Left lobe of liver (tissue), 2 donors: ENCODE data around the gene IQSEC1. TPM values are rescaled to one million over a fixed set of nuclear protein-coding genes. Genes with fewer than 3 reads are reported as not detected.

ENCODE experiments used
- ATAC-seq: fragments of 200-7000 bp; cut with Tn5 transposase; one replicate; pipeline ENCODE4 v1.9.1; 2020; ENCODE audit warnings: mild to moderate bottlenecking, moderate library complexity
- DNase-seq: peaks from one replicate; pipeline ENCODE4 v3.0.0-alpha.2; 2020; ENCODE audit warnings: low spot score
- total RNA-seq: library from RNA; stranded (reverse); gene quantifications from one replicate; pipeline ENCODE4 v1.2.1, GENCODE V29; 2021
- donor health status: DM: no; HTN: no; CAD: no; lungs with moderate emphysema.
- donor health status: DM: no; HTN: yes; CAD: no.

IQSEC1 gene
- total RNA-seq, 1 donor from 2014 or later, result 58.7 TPM

DNA sequence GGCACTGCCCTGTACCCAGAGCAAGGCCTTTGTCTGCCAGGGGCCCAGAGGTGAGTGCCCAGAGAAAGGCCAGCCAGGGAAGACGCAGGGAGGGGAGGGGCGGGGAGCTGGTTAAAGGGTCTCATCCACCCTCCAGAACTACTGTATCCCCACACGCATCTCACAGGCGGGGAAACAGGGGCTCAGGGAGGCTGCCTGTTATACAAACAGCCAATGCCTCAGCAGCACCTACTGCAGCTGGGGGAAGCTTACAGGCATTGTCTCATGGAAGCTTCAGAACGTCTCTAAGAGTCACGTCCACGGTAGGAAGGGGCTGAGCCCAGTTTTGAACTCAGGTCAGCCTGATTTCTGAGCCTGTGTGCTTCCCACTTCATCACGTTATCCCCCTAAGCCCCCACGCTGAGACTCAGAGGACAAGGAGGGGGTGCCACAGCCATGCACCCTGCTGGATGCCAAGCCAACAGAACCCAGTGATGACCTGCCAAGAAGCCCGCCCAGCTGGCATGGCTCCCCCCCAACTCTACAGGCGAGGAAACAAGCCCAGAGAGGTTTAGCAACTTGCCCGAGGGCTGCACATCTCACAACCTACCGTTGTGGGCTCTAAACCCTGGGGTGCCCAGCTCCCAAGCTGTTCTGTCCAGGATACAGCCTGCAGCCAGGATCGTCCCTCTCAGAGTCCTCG, 54.5 kb downstream of the IQSEC1 start:
- DNase-seq (no peak), ATAC-seq (no peak)

GRCh38 chr3:13018043-13018451, 55.2 kb downstream of the IQSEC1 start:
- ATAC-seq (no peak), DNase-seq (no peak)

GRCh38 chr3:13017361-13018042, 55.7 kb downstream of the IQSEC1 start:
- ATAC-seq (no peak), DNase-seq (no peak)

DNA sequence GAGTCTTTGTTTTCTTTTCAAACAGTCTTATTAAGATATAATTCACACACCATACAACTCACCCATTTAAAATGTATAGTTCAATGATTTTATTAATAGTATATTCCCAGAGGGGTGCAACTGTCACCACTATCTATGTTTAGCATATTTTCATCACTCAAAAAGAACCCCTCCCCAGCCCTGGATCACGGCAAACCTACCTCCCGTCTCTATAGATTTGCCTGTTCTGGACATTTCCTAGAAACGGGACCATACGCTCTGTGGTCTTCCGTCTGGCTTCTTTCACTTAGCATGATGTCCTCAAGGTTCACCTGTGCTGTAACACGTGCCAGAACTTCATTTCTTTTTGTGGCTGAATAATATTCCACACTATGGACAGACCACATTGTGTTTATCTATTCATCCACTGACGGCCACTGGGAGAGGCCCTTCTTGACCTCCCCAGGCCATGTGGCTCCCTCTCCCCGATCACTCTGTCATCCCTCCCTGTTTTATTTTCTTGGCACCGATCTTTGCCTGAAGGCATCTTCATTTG, 56.4 kb downstream of the IQSEC1 start:
- DNase-seq (no peak), ATAC-seq (no peak)

GRCh38 chr3:13016083-13016720, 57.0 kb downstream of the IQSEC1 start:
- DNase-seq, result no peak
- peak; percentile 43 for ATAC-seq

DNA sequence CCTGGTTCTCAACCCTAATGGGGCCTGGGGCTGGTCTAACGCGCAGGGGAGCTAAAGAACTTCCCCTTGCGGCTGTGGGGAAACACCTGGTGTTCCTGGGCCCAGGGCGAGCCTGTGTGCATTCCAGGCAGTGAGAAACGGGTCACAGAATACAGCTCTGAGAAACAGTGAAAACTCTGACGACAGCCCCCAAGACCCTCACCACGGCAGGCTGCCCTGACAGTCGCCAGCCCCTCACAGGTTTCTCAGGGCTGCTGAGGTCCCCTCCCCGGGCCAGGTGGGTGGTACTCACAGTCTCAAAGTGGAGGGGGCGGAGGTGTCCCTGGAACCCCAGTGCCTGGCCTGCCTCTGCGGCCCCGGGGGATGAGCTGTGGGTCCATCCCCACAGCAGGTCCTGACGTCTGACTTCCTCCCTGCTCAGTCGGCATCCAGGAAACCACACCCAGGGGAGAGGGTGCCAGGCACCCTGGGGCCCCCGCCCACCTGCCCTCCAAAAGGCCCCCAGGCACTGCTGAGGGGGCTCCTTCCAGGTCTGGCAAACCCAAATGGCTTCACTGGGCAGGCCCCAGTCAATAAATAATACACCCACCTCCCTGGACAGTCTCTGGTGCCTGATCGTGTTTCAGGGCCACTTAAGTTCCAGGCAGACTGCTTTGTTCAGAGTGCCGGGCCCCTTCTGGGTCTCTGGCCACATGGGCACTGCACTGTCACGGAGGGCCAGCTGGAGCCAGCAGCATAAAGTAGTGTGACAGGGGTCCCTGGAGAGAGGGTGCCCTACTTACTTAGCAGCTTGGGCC, 57.7 kb downstream of the IQSEC1 start:
- DNase-seq, result no peak

DNA sequence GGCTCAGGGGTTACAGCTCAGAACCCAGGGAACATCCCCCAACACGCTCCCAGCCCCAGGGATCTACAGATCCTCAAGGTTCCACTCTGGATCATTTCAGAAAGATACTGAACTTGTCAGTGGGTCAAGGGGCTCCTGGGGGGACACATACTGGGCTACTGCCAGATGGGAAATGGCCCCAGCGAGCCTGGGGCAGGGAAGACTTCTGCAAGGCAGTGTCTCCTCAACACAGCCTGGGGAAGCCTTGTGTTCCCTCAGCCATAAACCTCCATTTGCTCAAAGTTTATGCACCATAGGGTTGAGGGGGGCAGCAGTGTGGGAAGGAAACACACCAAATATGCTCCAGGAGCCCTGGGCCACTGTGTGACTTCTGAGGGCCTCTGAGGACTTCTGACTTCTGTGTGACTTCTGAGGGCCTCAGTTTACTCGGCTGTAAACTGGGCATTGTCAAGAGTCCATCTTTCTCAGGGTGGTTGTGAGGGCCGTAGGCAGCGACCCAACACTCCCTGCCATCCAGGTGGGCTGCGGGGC, 58.4 kb downstream of the IQSEC1 start:
- no peak for ATAC-seq
- DNase-seq, result no peak

More for the DNA sequence above, 57.7 kb downstream of the IQSEC1 start:
- ATAC-seq, result peak; percentile 40

- no peak for DNase-seq
- peak; percentile 6 for ATAC-seq
Measured at GRCh38 chr3:13013994-13014754, 59.1 kb downstream of the IQSEC1 start.

GRCh38 chr3:13013566-13013965, 59.7 kb downstream of the IQSEC1 start:
- ATAC-seq (no peak), DNase-seq (no peak)

DNA sequence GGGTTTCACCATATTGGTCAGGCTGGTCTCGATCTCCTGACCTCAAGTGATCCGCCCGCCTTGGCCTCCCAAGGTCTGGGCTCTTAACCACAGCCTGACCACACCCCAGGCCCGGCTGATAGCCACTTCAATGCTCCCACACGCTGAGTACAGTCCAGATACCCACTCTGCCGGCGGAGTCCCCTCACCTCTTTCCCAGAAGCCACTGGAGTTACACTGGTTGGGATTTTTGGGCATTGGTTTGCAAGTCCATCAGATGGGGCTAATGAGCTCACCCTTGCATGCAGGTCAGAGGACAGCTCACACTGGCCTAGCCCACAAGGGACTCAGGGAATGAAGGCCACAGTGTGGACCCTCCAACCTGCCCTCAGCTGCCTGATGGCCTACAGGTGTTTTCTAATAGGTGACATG, 60.1 kb downstream of the IQSEC1 start:
- ATAC-seq (no peak), DNase-seq (no peak)

GRCh38 chr3:13012221-13012691, 61.0 kb downstream of the IQSEC1 start:
- ATAC-seq (peak; percentile 19), DNase-seq (no peak)

DNA sequence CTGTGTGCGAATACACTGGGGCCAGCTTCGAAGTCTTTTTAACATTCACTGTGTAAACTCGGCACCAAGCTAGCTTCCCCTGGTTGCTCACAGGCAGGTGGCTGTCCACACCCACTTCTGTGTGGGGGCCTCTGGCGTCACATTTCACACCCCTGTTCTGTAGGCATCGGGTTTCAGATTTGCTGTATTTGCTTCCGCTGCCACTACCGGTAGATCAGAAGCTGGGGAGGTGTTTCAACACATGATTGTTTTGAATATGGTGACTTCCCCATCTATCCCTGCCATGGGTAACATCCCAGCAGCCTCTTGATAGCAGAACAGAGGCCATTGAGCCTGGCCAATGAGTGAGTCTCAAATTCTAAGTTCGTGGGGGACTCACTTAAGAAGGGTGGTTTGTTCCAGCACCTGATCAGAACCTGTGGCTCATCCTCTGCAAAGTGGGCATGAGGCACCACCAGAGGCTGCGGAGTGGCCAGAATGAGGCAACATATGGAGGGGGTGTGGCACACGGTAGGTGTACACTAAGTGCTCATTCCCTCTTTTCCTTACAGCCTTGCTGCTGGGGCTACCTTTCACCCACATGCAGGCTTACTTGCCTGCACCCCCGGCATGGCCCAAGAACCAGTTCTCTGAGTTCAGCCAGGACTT, 61.5 kb downstream of the IQSEC1 start:
- ATAC-seq (peak; percentile 5), DNase-seq (no peak)

DNA sequence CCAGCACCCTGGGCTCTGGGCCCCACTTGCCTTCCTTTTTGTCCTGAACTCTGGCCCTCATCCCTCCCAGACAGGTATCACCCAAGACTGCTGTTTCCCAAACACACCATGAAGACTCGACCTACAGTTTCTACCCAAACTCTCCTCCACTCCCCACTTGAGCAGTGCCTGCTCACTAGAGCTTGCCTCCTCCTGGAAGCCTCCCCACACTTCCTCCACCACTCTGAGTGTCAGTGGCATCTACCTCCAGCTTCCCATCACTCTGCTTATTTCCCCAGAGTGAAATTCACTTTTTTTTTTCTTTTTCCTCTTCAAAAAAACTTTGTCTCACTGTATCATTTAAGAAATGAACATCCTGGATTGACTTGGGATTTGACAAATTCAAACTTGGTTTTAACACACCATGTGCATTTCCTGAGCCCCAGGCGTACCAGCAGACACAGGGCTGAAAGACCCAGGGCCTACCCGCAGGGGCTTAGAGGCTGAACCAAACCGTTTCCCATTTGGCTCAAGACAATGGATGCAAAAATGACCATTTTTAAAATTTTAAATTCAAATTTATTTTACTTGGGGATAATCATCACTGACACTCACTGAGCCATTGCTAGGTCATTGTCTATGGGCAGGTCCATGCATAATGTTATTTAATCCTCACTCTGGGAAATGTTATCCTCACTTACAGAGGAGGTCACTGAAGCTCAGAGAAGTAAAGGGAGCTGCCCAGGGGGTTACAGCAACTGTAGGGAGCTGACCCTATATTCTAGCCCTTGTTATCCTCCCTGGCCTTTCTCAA, 62.3 kb downstream of the IQSEC1 start:
- ATAC-seq, result no peak
- DNase-seq, result no peak

GRCh38 chr3:13009946-13010315, 63.3 kb downstream of the IQSEC1 start:
- ATAC-seq (no peak), DNase-seq (no peak)

DNA sequence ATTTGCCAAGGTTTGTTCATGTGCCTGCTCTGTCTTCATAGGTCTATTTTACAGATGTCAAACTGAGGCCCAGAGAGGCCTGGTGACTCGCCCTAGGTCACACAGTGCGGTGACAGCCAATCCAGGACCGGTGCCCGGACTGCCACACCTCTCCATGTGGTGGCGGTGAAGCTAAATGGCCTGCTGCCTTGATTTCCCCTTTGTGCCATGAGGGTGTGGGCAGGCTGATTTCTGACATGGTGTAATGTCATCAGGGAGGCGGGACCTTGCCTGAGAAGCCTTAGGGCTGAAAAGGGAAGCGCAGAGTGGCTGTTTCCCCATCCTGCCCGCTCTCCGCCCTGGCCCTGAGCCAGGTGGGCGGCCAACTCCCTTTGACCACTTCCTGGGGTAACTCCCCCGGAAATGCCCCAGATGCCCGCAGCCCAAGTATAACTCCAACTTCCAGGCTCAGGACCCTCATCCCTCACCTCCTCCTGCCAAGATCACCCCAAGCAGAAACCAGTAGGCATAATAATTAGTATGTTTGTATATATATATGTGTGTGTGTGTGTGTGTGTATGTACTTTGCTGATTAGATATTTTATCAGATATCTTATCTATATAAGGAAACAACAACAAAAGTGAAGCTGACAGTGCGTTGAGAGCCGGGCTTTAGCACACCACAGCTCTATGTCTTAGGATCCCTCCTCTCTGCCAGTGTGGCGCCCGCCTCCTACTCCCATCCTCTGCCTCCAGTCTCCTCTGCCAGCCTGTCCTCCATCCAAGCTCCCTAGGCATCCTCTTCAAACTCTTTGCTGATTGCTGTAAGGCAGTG, 63.9 kb downstream of the IQSEC1 start:
- peak; percentile 72 for DNase-seq

DNA sequence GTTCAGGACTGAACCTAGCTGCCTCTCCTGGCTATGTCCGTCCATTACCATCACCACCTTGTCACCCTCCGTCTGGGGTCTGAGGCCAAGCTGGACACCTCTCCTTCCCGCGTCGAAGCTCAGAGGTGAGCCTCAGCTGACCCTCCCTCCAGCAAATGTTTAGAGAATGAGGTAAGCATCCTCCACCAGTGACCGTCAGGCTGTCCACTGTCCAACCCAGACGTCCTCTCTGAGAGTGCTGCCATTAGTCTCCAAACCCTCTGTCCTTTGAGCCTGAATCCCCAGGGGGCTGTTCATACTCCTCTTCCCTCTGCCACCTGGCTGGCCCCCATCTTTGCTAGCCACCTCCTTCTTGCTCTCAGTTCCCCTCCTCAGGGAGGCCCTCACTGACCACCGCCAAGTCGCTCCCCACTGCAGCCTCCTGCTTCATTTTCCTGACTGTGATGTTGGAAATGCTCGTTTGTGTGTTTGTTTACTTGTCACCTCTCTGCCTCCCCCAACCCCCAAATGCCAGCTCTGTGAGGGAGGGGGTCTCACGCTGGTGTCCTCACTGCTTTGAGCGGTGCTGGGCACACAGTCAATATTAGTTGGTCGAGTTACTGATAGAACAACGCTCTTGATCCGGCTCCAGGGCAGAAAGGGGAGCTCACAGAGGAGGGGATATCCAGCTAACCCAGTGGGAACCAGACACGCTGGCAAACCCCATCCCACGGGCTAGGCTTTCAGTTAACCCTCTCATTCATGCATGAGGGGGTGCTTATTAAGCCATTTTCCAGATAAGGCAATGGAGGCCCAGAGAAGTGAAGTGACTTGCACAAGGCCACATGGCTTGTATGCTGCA, 64.9 kb downstream of the IQSEC1 start:
- ATAC-seq (no peak), DNase-seq (no peak)

More for the DNA sequence above, 63.9 kb downstream of the IQSEC1 start:
- peak; percentile 27 for ATAC-seq
